Measurements from ENCODE around the gene GALNT9. TPM values are rescaled to one million over a fixed set of nuclear protein-coding genes. Genes with fewer than 3 reads are reported as not detected.

The GALNT9 gene
- total and polyA plus RNA-seq, 2 donors (not counting 1 experiment from before 2014, with no cell fraction given) = 0.71 to 2.4 TPM

DNA sequence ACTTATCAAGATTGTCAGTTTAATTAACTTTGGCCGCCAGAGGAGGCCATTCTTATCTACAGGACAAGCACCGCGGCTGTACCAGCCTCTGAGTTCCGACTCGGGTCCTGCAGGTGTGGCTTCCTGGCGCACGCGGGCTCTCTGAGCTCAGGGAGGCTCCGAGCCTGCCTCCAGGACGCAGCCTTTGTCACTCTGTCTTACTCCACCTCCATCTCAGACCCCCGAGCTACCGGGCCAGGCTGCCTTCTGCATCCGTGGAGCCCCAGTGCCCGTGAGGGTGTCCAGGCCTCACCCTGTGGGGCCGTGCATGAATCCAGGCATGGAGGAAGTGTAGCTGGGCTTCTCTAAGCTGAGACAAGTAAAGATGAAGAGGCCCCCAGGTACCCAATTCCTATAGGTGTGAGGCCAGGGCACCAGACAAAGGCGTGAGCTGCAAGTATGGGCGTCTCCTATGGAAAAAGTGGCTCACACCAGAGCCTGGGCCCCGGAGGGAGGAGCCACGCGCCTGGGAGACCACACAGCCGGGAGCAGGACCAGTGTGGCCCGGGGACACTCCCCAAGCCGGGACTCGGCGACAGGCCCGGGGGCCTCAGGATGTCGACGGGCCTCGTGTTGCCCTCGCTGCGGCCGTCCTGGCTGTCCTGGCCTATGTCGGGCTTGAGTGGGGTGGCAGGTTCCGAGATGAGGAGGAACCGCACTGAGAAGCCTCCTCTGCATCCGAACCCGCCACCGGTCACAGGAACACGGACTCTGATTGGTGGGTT, 142.3 kb downstream of the GALNT9 start:
- Histone ChIP-seq H2AFZ (ENCODE audit: insufficient read depth, low read depth, low read length, poor library complexity, severe bottlenecking) (peak overlapping the region; percentile 45), H3K4me2 (replicated peaks; ENCODE audit: low read depth, low read length, poor library complexity, severe bottlenecking) (peak overlapping the region; percentile 46), H4K20me1 (ENCODE audit: control insufficient read depth, insufficient read depth, low read length, poor library complexity, severe bottlenecking) (no peaks in the 10 kb centered on the region), H3K27me3 (replicated peaks in 1 of 4; ENCODE audit: control extremely low read depth in 1 of 4, control insufficient read depth in 3 of 4, insufficient read depth in 4 of 4, low read length in 3 of 4) (no peaks in the 10 kb centered on the region), H3K9me3 (ENCODE audit: control extremely low read depth in 1 of 3, control insufficient read depth in 2 of 3, insufficient read depth in 1 of 3, low read length in 2 of 3) (peaks cover 0 to 63% (median 0%) of the 10 kb centered on the region in 3 donors), H3K79me2 (ENCODE audit: control insufficient read depth, insufficient read depth, low read length) (no peaks in the 10 kb centered on the region), H3K27ac (ENCODE audit: low read length in 2 of 2) (no peak overlapping the region), H3K4me3 (ENCODE audit: control extremely low read depth in 1 of 5, extremely low read depth in 1 of 5, insufficient read depth in 1 of 5, low read depth in 2 of 5, low read length in 4 of 5) (no peak overlapping the region), H3K36me3 (replicated peaks in 1 of 2; ENCODE audit: control extremely low read depth in 1 of 2, control insufficient read depth in 1 of 2, extremely low read depth in 1 of 2, insufficient read depth in 2 of 2, low read length in 1 of 2) (no peaks in the 10 kb centered on the region), H3K9ac (ENCODE audit: low read length) (no peak overlapping the region), H3K4me1 (ENCODE audit: control insufficient read depth in 2 of 2, insufficient read depth in 2 of 2, low read length in 2 of 2) (peaks cover 29 to 40% of the 10 kb centered on the region in 2 donors)
- DNase-seq (peak; percentile 52), ATAC-seq (ENCODE audit: low read depth) (no peak)
- Mint-ChIP-seq H3K4me1 (peaks cover 14% of the 10 kb centered on the region), H3K27ac (no peak overlapping the region), H3K4me3 (no peak overlapping the region), H3K27me3 (no peaks in the 10 kb centered on the region), H3K9me3 (ENCODE audit: insufficient read depth) (peaks cover 6% of the 10 kb centered on the region)
- POLR2A ChIA-PET = no interaction called here
- intact Hi-C loops (cut with micrococcal nuclease) = no loop called here
- TF ChIP-seq, protein P1, sequence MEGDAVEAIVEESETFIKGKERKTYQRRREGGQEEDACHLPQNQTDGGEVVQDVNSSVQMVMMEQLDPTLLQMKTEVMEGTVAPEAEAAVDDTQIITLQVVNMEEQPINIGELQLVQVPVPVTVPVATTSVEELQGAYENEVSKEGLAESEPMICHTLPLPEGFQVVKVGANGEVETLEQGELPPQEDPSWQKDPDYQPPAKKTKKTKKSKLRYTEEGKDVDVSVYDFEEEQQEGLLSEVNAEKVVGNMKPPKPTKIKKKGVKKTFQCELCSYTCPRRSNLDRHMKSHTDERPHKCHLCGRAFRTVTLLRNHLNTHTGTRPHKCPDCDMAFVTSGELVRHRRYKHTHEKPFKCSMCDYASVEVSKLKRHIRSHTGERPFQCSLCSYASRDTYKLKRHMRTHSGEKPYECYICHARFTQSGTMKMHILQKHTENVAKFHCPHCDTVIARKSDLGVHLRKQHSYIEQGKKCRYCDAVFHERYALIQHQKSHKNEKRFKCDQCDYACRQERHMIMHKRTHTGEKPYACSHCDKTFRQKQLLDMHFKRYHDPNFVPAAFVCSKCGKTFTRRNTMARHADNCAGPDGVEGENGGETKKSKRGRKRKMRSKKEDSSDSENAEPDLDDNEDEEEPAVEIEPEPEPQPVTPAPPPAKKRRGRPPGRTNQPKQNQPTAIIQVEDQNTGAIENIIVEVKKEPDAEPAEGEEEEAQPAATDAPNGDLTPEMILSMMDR (IDR thresholded peaks at IDR 0.05) = no peak
- no peak for TF ChIP-seq EZH2 (IDR thresholded peaks at IDR 0.05; ENCODE audit: borderline replicate concordance, insufficient read depth, low read depth, low read length, poor library complexity, severe bottlenecking)
- CTCF ChIA-PET = no interaction called here
- 82% methylated on average over 38 of the region's 39 CpGs for WGBS (ENCODE audit: insufficient coverage)

DNA sequence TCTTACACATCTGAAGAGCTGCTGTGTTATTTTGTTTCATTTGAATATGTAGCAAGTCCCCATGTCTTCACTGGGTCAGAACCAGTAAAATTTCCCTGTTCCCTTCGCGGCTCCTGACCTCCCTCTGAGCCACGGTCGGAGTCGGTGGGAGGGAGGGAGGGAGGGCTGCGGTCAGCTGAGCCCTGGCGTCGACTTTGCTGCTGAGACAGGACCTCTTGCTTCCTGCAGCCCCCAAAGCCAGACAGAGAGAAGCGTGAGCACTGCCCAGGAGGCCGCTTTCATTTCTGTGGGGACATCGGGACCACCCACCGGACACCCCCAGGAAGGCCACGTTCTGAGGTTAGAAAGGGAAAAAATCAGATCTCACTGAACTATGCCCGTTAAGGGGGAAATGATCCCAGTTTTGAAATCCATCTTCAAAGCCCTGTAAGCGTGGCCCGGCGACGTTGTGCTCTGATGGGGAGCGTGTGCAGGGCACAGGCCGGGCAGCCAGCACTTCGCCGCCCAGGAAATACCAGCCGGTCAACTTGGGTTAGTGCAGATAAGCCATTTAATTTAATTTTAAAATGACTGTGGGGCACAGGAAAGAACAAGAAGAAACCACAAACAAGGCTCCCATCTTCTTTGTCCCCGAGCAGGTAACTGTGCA, 143.1 kb downstream of the GALNT9 start:
- H3K4me1 ChIP-seq (ENCODE audit: control insufficient read depth in 2 of 2, insufficient read depth in 2 of 2, low read length in 2 of 2) = peaks cover 29 to 40% of the 10 kb centered on the region in 2 donors
- intact Hi-C loops (cut with micrococcal nuclease) = no loop called here
- ATAC-seq (ENCODE audit: low read depth) (no peak), DNase-seq (no peak)
- H2AFZ ChIP-seq (ENCODE audit: insufficient read depth, low read depth, low read length, poor library complexity, severe bottlenecking) = peak overlapping the region; percentile 45
- Mint-ChIP-seq H3K4me3 (no peak overlapping the region), H3K27me3 (peaks cover under 1% of the 10 kb centered on the region), H3K4me1 (peaks cover 14% of the 10 kb centered on the region), H3K27ac (no peak overlapping the region), H3K9me3 (ENCODE audit: insufficient read depth) (peaks cover 6% of the 10 kb centered on the region)
- H3K27ac ChIP-seq (ENCODE audit: low read length in 2 of 2) = no peak overlapping the region
- WGBS (ENCODE audit: insufficient coverage) = 41% methylated on average over 18 of the region's 24 CpGs
- peak overlapping the region in 1 of 5 experiments; percentile 1 for H3K4me3 ChIP-seq (ENCODE audit: control extremely low read depth in 1 of 5, extremely low read depth in 1 of 5, insufficient read depth in 1 of 5, low read depth in 2 of 5, low read length in 4 of 5)
- no peak for TF ChIP-seq EZH2 (IDR thresholded peaks at IDR 0.05; ENCODE audit: borderline replicate concordance, insufficient read depth, low read depth, low read length, poor library complexity, severe bottlenecking)
- ChIA-PET CTCF (no interaction called here), POLR2A (no interaction called here)
- H3K9ac ChIP-seq (ENCODE audit: low read length) = no peak overlapping the region
- H3K36me3 ChIP-seq (replicated peaks in 1 of 2; ENCODE audit: control extremely low read depth in 1 of 2, control insufficient read depth in 1 of 2, extremely low read depth in 1 of 2, insufficient read depth in 2 of 2, low read length in 1 of 2) = no peaks in the 10 kb centered on the region
- H3K9me3 ChIP-seq (ENCODE audit: control extremely low read depth in 1 of 3, control insufficient read depth in 2 of 3, insufficient read depth in 1 of 3, low read length in 2 of 3) = peaks cover 0 to 70% (median 0%) of the 10 kb centered on the region in 3 donors
- no peaks in the 10 kb centered on the region for H4K20me1 ChIP-seq (ENCODE audit: control insufficient read depth, insufficient read depth, low read length, poor library complexity, severe bottlenecking)
- no peaks in the 10 kb centered on the region for H3K27me3 ChIP-seq (replicated peaks in 1 of 4; ENCODE audit: control extremely low read depth in 1 of 4, control insufficient read depth in 3 of 4, insufficient read depth in 4 of 4, low read length in 3 of 4)
- no peaks in the 10 kb centered on the region for H3K79me2 ChIP-seq (ENCODE audit: control insufficient read depth, insufficient read depth, low read length)
- H3K4me2 ChIP-seq (replicated peaks; ENCODE audit: low read depth, low read length, poor library complexity, severe bottlenecking) = peak overlapping the region; percentile 46

Measured in B cell (primary cell).